GM21390 (cell line): Measurements from ENCODE around the gene MCTP1.

Experiments used
- ATAC-seq: cut with Tn5 transposase; IDR thresholded peaks from one replicate; pipeline ENCODE4 v1.9.1; 2021; ENCODE audit not compliant: unreplicated experiment

The MCTP1 gene

DNA sequence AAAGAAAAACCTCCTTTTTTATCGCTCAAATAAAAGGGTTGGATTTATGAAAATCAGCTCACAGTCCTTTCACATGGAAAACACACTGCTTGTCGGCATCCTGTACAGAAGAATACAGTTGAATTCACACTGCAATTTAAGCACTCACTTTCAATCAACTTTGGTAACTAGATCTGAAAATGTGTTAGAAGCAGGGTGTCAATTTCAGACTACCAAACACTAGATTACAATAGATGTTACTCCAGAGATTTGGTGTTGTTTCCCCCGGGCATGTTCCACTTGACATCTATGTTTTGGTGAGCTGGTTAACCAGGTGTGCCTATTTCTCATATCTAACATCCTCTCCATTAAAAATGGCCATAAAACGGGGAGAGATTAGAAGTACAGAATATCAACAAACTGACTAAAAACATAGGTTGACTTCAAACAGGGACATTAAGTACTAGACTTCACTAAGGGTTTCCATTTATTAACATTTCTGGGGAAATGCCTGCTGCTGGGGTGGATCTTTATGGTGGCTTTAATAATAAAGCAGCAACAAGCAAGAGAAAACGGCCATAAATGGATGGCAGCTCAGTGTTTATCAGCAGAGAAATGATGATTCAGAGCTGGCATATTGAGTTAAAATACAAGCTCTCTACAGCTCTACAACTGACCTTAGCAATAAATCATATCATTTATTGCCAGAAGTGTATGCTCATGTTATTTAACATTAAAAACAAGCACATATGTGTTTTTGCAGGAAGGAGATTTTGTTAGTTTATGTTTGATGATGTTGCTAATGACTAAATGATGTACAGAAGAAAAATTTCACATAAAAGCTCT, 507.6 kb downstream of the MCTP1 start:
- ATAC-seq: no peak

DNA sequence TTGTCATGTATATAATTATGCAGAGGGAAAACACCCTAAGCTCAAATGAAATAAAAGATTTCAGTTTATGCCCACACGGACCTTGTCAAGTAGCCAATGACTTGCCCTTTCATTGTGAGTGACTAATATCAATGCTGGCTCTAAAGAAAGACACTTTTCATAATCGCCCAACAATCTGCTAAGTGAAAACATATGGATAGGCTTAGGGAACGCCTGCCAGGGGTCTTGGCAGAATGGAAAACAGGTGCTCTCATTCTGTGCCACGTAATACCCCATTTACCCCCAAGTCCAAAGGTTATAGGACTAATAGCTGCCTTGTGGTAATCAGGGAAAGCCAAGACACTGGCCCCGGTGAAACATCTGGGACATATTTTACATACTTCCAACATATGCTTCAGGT, 508.7 kb downstream of the MCTP1 start:
- no peak for ATAC-seq

DNA sequence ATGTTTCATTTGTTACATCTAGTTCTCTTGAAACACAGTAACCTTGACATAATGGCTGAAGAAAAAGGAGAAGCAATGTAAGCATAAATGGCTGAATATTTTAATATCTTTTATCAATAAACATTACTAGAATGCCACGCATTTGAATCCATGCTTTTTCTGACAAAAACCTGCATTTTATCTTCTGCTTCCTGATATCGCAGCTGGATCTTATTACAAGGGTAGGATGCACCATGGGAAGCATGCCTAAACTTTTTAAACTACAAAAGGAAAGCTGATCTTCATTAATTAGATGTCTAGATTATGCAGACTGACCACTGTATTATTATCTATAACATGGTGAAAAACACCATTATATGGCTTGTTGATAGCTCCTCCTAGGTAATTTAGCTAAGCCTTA, 509.8 kb downstream of the MCTP1 start:
- no peak for ATAC-seq

DNA sequence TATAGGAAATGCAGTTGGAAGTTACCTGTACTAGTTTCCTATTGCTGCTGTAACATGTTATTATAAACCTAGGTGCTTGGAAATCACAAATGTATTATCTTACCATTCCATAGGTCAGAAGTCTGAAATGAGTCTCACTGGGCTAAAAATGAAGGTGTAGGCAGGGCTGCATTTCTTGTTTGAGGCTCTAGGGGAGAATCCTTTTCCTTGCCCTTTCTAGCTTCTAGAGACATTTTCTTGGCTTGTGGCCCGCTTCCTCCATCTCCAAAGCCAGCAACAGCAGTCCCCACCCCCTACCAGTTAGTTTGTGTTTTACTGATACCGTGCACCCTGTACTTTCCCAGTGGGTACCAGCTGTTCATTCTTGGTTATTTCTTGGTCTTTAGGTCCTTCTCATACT, 513.2 kb downstream of the MCTP1 start:
- ATAC-seq: no peak

DNA sequence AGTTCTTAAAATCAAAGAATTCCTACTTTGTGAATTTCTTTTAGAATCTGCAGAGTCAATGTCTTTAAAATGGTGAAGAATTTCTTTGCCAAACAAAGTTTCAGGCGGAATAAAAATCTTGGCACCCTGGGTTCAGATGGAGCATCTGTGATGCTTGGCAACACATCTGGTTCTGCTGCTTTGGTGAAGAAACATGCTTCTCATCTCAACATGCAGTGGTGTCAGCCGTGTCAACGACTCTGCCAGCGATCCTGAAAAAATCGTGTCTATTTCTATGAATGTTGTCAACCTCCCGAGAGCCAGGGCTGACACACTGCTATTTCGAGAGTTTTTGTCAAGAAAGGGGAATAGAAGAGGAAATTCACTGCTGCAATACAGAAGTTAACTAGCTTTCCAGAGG, 514.9 kb downstream of the MCTP1 start:
- ATAC-seq: no peak

DNA sequence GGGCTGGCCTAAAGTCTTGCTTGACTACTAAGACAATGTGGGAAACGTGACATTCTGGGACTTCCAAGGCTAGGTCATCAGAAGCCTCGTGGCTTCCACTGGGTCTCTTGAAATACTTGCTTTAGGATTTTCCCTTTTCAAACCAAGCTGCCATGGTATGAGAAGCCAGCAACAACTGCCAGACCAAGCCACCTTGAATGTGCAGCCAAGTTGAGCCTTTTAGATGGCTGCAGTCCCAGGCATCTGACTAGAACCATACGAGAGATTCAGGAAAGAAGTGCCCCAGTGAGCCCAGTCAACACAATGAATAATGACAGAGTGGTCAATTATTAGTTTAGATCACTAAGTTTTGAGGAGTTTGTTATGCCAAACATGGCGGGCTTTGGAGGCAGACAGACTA, 523.1 kb downstream of the MCTP1 start:
- no peak for ATAC-seq

DNA sequence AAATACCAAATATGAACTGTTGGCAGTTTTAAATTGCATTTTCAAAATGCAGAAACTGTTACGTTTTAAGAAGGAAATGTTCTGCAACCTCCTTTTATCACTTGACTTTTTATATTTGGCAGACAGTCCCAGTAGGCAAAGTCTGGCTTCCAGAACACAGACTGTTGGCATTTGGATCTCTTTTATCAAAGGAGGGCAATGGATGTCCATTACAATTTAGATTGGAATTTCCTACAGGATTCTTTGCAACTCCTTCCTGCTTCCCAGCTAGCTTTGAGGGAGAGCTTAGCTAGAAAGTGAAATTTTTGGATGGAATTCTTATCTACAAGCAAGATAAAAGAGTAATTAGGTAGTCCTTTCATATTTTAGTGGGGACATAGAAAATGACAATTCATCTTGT, 523.8 kb downstream of the MCTP1 start:
- no peak for ATAC-seq

DNA sequence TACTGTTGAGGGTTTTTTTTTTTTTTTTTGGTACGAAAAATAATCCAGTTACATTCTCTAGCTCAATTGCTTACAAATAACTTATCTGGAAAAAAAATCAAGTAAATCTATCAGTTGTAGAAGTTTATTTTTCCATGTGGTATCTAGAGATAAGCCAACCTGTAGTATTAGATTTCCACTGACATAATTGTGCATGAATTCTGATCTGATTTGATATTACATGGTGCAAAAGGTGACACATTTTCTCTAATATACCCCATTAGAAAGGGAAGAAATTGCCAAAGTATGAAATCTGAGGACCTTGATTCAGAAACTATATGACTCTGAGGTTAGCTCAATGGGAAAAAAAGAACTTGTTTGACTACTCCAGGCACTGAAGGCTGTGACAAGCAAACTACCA, 524.9 kb downstream of the MCTP1 start:
- no peak for ATAC-seq

DNA sequence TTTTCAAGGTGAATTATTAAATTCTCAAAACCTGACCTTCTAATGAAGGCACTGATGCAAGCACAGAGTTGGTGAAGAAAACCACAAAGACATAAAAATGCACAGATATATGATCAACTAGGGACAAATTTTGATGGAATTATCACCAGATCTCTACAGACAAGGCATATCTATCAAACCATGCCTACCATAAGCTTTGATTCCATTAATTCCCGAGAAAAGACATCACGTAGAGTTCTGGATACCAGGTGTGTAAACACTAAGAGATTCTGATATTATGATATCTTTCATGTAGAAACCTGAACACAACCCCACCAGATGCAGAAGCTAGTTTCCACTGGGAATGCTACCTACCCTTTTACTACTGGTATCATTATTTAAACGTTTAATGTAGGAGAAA, 525.9 kb downstream of the MCTP1 start:
- ATAC-seq: no peak

DNA sequence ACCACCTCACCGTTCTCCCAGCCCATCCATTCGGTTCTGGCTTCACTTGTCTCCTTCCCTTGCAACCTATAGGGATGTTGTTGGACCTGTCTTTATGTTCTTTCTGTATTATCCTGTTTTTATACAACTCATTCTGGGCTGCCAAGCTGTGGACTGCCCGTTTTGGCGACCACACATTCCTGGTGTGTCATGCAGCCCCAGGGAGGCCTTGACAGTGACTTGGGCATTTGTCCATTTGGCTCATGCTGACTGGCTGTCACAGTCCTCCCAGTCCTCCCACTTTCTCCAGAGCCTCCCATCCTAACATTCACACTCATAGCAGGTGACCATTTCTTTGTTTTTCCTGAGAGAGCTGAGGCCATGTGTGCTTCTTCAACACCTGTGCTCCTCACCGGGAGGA, 530.1 kb downstream of the MCTP1 start:
- ATAC-seq: no peak

DNA sequence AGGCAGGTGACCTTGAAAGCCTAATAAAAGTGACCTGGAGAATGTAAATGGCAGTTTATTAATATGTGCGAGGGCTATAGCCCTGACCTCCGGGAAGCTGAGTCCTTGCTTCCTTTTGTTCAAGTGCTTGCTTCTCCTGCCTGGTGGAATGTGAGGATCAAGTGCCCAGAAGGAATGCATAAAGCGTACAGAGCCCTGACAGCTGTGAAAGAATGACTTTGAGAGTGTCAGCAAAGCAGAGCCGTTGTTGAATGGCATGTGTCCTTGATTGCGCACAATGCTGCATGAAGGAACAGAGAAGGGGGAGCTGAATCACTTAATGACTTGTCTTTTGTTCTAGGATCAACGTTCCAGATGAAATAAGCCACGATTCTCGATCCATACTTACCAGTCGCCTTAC, 533.4 kb downstream of the MCTP1 start:
- no peak for ATAC-seq

DNA sequence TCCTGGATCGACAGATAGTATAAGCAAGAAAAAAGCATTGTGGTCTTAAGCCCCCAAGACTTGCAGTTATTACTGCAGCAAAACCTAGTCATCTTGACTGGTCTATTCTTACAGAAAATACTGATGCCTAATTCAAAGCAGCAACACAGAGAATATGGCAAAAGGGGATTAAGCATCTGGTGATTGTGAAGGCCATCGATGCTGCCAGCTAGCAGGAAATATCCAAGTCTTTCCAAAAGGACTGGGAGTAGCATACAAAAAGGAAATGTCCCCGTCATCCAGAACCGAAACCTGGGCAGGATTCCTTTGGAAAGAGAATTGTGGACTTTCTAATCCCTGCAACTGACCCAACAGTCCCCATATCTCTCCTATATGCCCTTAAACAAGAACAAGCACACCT, 534.2 kb downstream of the MCTP1 start:
- no peak for ATAC-seq

DNA sequence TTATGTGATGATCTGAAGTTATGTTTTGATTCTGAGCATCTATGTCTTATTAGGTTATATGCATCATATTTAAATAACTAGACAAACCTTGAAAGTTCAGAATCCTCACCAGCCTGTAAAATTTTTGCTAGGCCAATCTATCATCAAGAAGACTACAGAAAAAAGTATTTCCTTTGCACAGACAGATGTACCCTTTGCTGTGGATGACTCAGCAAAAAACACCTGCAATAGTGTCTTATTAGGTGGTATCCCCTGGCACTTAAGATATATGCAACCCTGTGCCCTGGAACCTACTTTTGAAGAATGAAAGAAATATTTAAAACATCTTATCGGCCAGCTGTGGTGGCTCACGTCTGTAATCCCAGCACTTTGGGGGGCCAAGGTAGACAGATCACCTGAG, 535.9 kb downstream of the MCTP1 start:
- no peak for ATAC-seq

DNA sequence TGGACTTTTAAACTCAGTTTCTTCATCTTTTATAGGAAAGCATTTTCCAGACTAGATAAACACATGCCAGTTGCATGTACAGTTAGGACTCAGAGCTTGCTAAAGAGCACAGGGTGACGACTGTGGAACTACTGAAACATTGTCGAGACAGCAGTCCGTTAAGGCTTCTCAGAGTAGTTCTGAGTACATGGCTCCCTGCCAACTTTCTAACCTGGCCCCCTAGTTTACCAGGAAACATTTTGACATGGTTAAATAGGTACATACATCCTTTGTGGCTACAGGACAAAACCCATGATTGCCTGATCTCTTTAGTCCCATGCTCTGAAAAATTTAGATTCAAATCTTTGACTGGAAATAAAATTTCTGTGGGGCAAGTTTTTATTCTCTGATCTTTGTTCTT, 536.7 kb downstream of the MCTP1 start:
- ATAC-seq: no peak

DNA sequence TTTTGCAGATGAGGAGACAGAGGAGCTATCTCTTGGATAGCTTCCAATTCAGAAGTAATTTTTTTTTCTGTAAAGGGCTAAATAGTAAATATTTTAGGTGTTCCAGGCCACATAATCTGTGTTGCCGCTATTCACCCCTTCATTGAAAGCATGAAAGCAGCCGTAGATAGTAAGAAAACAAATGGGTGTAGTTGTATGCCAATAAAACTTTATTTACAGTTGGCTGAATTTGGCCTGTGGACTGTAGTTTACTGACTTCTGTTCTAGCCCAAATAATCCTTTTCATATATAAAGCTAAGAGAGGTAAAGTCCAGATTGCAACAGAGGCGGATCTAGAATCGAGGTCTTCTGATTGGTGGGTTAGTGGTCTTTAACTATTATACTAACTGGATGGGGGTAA, 537.5 kb downstream of the MCTP1 start:
- no peak for ATAC-seq

DNA sequence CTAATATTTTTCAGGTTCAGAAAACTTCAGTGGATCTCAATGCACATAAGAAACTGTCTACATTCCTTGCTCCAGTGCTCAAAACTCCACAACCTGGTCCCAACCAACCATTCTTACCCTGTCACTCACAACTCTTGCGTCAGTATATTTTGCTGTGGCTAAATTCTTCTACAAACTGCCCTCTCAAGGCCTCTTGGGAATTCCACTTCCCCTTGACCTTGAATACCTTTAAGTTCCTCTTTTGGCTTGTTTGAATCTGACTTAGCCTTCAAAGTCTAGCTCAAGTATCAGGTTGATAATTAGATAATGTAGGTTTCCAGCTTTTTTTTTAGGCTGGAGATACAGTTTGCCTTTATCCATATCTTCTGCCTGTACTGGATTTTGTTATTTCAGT, 538.2 kb downstream of the MCTP1 start:
- peak; percentile 46 for ATAC-seq

DNA sequence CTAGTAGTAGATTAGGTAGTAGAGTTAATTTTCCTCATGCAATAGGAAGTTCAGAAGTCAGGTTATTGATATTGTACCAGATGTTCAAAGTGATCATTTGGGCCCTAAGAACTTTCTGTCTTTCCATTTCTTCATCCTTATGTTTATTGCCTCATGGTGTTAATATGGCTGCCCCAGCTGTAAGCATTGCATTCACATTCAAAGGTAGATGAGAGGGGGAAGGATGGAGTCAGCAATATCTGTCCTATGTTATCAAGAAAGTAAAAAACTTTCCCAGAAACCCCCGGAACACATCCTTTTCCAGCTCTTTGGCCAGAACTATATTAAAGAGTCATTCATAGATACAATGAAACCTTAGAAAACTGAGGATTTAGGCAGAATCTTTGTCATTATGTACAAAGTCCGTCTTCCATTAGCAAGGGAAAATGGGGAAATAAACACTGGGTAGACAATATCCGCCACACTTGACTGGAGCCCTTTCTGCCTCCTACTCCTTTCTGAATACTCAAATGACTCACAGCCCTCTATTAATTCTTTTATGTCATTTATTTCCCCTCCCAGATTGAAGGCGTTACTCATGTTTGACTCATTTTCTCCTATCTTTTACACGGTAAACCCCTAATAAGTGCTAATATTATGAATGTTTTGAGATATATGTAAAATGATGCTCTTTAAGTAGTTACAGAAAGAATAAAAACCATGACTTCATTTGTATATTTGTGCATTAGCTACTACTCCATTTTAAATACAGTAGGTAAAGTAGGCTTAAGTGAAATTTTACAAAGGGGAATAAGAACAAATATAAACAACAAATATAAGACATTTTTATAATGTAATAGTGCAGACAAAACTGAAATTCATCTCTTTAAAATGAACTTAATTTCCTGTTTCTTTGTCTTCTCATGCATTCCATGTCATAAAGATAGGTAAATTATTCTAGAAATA, 538.8 kb downstream of the MCTP1 start:
- peak; percentile 71 for ATAC-seq

DNA sequence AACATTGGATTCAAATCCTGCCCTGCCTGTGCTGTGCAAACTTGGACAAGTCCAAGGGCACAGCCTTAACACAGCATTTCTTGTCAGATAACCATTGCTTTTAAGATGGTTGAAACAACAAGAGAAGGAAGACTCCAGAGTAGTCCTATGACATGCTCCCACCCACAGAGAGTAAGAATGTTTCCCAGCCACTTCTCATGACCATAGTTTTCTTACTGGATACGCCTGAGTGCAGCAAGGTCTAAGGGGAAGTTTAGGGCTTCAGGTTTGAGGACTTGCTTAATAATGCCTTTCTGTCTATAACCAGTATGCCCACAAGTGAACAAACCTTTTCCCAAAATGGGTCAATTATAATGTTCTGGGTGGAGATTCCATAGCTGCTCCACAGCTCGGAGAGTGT, 540.0 kb downstream of the MCTP1 start:
- no peak for ATAC-seq

DNA sequence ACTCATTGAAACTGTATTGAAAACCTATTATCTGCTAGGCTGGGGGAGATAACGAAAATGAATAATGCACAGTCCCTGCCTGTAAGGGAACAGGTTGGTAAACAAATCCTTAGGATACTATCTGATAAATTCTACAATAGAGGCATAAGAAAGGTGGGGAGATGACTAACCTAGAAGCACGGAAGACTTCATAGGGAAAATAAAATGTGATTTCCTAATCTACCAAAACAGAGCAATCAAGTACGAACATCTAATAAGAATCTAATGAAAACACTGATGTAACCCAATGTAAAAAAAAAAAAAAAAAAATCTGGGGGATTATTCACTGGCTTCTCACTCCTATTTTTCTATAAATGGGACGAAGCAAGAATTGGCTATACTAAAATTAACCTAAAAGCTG, 542.0 kb downstream of the MCTP1 start:
- ATAC-seq: no peak

DNA sequence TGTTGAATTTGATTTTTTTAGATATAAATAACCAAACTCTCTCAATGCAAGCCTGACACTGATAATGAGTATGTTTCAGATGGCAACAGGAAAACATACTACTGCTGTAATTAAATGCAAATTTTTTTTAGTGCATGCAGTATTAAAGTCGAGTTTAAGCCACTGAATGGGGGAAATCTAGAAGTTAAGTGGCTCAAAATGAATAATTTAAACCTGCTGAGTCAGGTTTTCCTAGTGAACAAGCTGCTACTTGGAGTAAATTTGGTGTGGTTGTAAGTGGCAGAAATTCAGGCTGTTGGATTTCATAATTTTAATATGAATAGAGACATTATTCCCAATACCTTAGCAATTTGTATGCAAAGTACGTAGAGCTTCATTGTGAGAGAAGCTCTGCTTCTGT, 544.6 kb downstream of the MCTP1 start:
- ATAC-seq: no peak

DNA sequence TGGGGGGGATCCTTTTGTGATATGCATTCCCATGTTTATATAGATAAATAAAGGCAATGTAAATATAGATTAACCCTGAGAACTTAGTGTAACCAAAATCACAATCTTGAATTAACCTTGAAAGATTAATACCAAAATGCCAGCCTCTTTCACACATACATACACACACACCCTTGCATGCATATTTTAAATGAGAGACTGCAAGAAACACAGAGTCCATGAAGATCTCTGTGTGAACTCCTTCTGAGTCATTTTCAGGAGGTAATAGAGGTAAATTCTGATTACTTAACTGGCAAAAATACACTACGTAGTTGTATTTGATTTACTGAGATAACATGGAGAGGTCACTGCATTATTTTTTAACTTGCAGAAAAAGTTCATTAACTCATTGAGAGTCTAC, 548.4 kb downstream of the MCTP1 start:
- ATAC-seq: no peak

DNA sequence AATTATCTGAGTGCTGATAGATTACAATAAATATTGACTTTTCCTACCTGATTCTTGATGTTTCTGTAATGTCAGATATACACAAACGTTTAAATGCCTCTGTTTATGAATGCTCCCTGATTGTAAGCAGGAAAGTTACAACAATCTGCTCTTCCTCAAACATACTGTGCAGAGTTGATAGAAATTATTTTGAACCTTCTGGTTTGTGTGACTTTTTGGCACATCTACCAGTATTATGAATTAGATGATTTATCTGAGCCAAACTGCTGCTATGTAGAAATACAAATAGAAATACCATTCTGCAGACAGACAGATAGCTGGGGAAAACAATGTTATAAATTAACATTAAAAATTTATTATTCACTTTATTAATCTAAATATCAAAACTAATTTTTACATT, 553.4 kb downstream of the MCTP1 start:
- ATAC-seq: no peak
